Measurements from ENCODE around the gene EDEM3. TPM values are rescaled to one million over a fixed set of nuclear protein-coding genes. Genes with fewer than 3 reads are reported as not detected.

Gene EDEM3
- total and polyA plus RNA-seq, 12 donors = 7.8 to 26.8 (median 17.8) TPM

DNA sequence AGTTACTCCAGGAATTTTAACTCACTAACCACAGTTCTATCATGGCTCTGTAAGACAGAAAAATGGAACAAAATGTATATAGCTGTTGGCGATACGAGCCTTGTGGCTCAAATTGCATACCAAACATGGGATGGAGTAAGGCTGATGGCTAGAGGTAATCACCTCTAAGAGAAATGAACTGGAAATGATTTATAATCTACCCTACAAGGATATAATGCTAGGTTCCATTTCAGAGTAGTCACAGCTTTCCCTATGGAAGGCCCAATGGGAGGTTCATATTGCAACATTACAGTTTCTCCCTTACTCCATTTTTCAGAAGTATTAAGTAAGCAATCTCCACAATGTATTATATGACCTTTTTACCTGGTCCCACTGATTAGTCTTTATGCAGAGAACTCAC lies 61.6 kb downstream of the EDEM3 start:
- no peak for DNase-seq

DNA sequence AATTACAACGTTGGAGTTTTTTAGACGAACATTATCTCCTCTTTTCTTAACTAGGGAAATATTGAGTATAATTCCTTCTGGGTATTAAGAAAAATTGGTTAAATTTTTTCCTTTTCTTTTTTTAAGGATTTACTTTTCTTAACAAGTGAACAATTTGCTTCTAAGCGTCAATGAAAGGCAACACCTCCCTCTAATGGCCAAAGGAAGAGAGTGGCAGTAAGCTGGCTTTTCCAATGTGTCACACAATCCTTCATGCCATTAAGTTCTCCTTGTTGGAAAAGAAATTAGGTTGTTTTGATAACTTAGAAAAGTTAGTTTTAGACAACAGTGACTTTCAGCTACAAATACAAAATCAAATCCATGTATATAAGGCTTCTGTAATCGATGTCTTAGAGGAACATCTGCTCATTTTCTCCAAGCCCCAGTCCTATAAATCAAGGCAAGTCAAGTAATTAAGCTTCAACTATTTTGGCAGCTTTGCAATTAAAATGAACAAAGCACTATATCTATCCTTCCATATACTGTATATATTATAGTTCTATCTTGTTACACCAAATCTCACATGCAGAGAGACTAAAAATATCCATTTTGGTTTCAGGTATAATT lies 62.8 kb downstream of the EDEM3 start:
- DNase-seq = no peak
- intact Hi-C loops (cut with DNase I) = loop anchor here in 6 of 10 donors (2.0 to 10.0 kb wide), 6 partner anchors 207 to 620 kb away; no protein-coding TSS in a partner anchor
- peak in 3 of 8 donors; percentile 55 to 65 (median 62) for ATAC-seq
- Histone ChIP-seq H3K36me3 (peaks cover 0 to 66% (median 23%) of the 10 kb centered on the region in 9 donors), H3K9me3 (no peaks in the 10 kb centered on the region), H3K27ac (no peak overlapping the region), H3K4me3 (no peak overlapping the region), H3K4me1 (peaks cover 0 to 5% (median 0%) of the 10 kb centered on the region in 9 donors), H3K27me3 (no peaks in the 10 kb centered on the region)
- TF ChIP-seq, protein P1, sequence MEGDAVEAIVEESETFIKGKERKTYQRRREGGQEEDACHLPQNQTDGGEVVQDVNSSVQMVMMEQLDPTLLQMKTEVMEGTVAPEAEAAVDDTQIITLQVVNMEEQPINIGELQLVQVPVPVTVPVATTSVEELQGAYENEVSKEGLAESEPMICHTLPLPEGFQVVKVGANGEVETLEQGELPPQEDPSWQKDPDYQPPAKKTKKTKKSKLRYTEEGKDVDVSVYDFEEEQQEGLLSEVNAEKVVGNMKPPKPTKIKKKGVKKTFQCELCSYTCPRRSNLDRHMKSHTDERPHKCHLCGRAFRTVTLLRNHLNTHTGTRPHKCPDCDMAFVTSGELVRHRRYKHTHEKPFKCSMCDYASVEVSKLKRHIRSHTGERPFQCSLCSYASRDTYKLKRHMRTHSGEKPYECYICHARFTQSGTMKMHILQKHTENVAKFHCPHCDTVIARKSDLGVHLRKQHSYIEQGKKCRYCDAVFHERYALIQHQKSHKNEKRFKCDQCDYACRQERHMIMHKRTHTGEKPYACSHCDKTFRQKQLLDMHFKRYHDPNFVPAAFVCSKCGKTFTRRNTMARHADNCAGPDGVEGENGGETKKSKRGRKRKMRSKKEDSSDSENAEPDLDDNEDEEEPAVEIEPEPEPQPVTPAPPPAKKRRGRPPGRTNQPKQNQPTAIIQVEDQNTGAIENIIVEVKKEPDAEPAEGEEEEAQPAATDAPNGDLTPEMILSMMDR (IDR thresholded peaks at IDR 0.05) = peak; percentile 67 to 89 (median 78)
- 27 to 31% methylated on average over 4 of the region's 4 CpGs for WGBS, 2 donors

More for the DNA sequence above, 61.6 kb downstream of the EDEM3 start:
- H3K36me3 ChIP-seq = peaks cover 0 to 78% (median 23%) of the 10 kb centered on the region in 9 donors
- no peaks in the 10 kb centered on the region for H3K9me3 ChIP-seq
- no peak overlapping the region for H3K27ac ChIP-seq
- H3K4me1 ChIP-seq = peaks cover 0 to 4% (median 0%) of the 10 kb centered on the region in 9 donors
- no peak overlapping the region for H3K4me3 ChIP-seq
- 94 to 99% methylated on average over 2 of the region's 2 CpGs for WGBS, 2 donors
- intact Hi-C loops (cut with DNase I) = loop anchor here in 5 of 10 donors (5.0 to 10.0 kb wide), 5 partner anchors 208 to 621 kb away; no protein-coding TSS in a partner anchor
- no peaks in the 10 kb centered on the region for H3K27me3 ChIP-seq
- TF ChIP-seq, protein P1 (IDR thresholded peaks at IDR 0.05) = no peak
- no peak for ATAC-seq

DNA sequence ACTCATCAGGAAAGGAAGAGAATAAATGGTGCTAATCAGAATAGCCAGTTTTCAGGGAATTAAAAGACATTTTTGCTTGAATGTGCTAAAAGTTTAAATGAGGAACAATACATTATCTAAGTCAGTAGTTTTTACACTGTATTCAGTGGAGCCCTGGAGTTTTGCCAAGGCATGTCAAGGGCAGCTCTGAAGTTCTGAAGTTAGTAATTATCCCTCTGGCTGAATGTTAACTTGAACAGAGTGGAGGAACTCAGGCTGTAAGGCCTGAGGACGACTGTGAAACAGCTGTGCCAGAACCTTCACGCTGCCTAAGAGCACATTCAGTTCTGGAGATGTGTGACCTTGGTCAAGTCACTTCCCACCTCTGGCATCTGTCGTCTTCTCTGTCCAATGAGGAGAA lies 68.1 kb downstream of the EDEM3 start:
- intact Hi-C loops (cut with DNase I) = no loop called here
- Histone ChIP-seq H3K9me3 (peaks cover 0 to 11% (median 3%) of the 10 kb centered on the region in 11 donors), H3K4me1 (peaks cover 0 to 22% (median 0%) of the 10 kb centered on the region in 9 donors), H3K27ac (no peak overlapping the region), H3K36me3 (peaks cover 0 to 16% (median 0%) of the 10 kb centered on the region in 9 donors), H3K27me3 (no peaks in the 10 kb centered on the region), H3K4me3 (no peak overlapping the region)
- WGBS, 2 donors = 42 to 58% methylated on average over 3 of the region's 3 CpGs
- DNase-seq (peak in 1 of 2 donors; percentile 16), ATAC-seq (peak in 3 of 8 donors; percentile 25 to 58 (median 43))
- TF ChIP-seq, protein P1 (IDR thresholded peaks at IDR 0.05) = no peak

DNA sequence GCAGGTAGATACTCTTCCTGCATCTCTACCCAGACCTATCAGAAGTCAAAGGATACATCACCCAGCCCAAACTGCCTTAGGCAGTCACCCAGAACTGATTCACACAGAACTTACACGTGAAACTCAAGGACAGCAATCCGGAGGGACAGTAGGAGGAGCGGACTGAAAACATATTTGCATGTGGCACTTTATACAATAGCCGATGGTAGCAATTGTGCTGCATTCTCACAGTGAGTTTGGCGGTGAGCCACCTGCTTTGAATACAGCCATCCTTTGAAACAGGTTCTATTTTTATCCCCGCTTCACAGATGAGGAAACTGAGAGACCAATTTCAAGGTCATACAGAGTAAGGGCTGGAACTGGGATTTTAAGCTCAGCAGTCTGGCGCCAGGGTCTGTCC lies 69.5 kb downstream of the EDEM3 start:
- Histone ChIP-seq H3K4me3 (no peak overlapping the region), H3K27me3 (no peaks in the 10 kb centered on the region), H3K27ac (no peak overlapping the region), H3K36me3 (peaks cover 0 to 6% (median 0%) of the 10 kb centered on the region in 9 donors), H3K4me1 (peaks cover 0 to 20% (median 0%) of the 10 kb centered on the region in 9 donors), H3K9me3 (peaks cover 0 to 25% (median 13%) of the 10 kb centered on the region in 11 donors)
- intact Hi-C loops (cut with DNase I) = no loop called here
- TF ChIP-seq, protein P1 (IDR thresholded peaks at IDR 0.05) = no peak
- 61 to 68% methylated on average over 7 of the region's 7 CpGs for WGBS, 2 donors
- DNase-seq = no peak
- ATAC-seq = peak in 1 of 8 donors; percentile 20
